Kidney glomerular epithelial cell (primary cell): ENCODE measurements around the gene CEP295NL.
"Not testable (repeated sequence)": the region's sequence is repeated elsewhere in the genome, so short reads cannot be mapped to it uniquely, and the experiment has no call there.

Source experiments
- DNase-seq: peaks from one replicate; lab custom pipeline; 2025; lab: John Stamatoyannopoulos, UW

Gene CEP295NL

DNA sequence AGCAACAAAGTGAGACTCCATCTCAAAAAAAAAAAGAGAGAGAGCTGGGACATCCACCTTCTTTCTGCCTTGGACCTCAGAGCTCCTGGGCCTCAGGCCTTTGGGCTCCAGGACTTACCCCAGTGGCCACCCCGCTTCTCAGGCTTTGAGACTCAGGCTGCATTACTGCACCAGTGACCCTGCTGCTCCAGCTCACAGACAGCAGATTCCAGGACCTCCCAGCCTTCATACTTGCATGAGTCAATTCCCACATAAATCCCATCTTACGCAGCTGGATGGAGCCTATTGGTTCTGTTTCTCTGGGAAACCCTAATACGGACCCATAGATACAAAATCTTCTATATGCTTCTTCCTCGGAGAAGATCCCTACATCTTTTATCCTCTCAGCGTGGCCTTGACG lies 2.1 kb upstream of the CEP295NL start:
- DNase-seq = no peak

DNA sequence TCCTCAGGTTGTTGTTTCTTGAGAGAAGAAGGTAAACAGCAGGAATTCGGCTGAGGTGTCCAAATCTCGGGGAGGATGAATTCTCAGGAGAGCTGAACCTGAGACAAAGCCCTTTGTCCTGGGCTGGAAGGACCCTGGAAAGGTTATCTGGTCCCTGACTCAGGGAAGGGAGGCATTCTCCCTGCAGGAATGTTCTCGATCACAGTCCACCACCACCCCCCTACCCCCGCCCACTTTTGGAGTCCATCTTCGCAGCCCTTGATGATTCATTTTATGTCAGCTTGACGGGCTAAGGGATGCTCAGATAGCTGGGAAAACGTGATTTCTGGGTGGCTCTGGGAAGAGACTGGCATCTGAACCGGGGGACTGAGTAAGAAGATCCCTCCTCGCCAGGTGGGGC lies 1.4 kb upstream of the CEP295NL start:
- DNase-seq = no peak

DNA sequence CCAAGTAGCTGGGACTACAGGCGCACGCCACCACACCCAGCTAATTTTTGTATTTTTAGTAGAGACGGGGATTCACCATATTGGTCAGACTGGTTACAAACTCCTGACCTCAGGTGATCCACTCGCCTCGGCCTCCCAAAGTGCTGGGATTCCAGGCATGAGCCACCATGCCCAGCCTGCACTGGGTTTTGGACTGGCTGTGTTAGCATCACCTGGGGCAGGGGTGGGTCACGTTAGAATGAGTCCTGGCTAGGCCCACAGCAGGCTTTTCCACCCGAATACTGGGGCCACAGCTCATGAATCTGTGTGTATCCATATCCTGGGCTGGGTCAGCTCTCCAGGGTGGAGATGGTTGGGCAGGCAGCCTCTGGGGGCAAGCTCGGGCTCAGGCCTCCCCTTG lies 770 bp downstream of the CEP295NL start:
- DNase-seq = not testable (repeated sequence)

DNA sequence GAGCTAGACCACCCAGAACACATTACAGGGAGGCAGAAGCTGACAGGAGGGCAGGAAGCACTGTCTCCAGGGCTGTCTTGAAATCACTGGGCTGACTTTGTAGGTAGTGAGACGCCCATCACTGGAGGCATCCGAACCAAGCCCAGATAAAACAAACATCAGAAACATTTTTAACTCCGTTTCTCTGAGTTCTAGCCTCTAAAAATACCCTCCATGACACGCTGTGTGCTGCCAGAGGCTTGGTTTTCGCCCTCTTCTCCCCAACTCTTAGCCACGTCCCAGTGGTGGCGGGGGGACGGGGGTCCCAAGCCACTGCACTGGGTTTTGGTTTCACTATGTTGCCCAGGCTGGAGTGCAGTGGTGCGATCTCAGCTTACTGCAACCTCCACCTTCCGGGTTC lies 1.2 kb downstream of the CEP295NL start:
- no peak for DNase-seq

DNA sequence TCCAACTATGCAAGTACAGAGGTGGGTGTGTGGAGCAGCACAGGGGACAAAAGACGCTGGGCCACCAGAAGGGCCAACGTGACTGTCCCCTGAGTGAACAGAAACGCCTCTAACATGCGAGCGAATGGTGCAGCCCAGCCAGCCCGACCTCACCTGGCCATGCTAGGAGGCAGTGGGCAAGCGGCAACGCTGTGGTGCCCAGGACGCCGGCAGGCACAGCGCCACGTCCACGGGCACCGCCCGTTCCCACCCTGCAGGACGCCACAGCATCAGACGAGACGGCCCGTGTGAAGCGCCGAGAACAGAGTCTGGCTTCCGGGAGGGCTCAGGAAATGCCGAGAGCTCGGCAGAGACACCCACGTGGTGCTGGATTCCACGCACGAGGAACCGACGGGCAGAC lies 2.2 kb downstream of the CEP295NL start:
- no peak for DNase-seq

DNA sequence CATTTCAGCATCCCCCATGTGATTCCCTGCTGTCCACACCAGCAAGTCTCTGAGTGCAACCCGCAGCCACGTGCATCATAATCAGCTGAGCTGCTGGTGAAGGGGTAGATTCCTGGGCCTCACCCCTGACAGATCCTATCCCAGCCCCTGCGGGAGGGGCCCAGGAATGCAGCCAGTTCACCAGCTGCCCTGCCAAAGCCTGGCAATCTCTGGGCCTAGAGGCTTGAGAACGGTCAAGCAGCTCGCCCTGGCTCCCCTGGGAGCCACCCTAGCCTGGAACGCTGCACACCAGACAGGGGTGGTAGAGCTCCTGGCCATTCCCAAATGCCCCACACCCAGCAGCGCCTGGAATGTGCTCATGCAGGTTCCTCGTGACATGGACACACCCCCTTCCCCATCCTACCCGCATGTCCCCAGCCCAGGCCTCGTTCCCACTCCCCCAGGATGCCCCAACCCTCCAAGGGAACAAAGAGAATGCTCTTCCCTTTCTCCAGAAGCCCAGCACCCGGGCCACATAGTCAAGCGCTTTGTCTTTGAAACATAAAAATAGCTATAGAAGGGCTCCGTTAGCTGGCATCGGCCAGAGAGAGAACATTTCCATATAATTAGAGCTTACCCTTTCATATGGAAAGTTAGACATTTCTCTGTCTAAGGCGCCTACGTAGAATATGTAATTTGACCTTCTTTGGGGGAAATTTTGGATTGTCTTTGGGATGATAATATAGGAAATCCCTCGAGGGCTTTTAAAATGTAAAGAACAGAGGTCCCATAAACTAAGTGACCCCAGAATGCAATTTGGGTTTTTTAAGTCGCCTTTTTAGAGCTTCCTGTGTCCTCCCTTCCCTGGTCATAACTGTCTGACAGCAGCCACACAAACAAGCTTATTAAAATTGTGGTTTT lies 3.4 kb downstream of the CEP295NL start:
- DNase-seq = no peak

DNA sequence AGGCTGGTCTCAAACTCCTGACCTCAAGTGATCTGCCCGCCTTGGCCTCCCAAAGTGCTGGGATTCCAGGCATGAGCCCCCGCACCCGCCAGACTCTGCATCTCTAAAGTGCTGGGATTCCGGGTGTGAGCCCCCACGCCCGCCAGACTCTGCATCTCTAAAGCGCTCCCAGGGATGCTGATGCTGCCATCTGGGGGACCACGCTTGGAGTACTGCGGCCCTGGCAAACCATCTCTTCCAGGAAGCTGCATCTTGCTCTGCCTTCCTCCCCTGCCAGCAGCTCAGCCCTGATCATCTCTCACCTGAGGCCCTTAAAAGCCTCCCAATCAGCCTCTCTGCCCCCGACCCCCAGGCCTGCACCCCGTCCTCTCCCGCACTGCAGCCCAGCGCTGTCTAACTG lies 4.1 kb downstream of the CEP295NL start:
- DNase-seq = no peak

DNA sequence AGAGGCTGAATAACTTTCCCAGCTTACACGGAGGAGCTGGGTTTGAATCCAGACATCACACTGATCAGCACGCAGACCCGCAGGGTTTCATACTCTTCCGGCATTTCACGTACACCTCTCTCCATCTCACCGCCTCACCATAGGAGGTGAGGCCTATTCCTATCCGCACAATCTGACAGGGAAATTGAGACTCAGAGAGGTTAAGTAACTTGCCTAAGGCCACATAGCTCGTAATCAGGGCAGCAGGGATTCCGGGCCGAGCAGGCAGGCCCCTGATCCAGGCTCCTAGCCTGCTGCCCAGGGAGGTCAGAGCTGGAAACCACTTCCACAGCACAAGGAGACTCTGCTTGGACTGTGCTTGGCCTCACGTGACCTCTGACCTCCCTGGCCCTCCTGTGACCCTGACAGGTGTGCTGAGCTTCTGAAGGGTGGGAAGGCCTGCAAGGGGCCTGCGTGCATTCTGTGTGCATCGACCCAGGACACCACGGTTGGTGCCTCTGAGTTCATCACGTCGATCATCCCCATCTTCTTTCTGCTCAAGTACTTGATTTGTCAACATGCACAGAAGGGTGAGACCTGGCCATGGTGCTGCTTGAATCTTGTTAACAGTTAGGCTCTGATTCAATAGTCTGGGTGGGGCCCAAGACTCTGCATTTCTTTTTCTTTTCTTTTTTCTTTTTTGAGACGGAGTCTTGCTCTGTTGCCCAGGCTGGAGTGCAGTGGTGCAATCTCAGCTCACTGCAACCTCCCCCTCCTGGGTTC lies 4.7 kb downstream of the CEP295NL start:
- DNase-seq = no peak

DNA sequence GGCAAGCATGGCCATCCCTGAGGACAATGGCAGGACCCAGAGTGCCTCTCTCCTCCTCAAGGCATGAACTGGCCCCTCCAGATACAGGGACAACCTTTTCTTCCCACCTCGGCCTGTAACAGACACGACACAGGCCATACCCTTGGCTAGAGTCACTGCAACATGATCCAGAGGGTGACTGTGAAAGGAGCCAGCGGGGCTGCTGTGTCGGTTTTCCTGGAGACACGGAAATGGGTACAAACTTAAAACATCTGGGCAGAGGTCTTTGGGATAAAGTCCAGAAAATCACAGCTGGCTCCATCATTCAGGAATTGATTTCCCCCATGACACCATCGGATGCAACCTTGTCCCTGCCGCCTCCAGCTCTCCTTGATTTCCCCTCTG lies 5.3 kb downstream of the CEP295NL start:
- DNase-seq = no peak

DNA sequence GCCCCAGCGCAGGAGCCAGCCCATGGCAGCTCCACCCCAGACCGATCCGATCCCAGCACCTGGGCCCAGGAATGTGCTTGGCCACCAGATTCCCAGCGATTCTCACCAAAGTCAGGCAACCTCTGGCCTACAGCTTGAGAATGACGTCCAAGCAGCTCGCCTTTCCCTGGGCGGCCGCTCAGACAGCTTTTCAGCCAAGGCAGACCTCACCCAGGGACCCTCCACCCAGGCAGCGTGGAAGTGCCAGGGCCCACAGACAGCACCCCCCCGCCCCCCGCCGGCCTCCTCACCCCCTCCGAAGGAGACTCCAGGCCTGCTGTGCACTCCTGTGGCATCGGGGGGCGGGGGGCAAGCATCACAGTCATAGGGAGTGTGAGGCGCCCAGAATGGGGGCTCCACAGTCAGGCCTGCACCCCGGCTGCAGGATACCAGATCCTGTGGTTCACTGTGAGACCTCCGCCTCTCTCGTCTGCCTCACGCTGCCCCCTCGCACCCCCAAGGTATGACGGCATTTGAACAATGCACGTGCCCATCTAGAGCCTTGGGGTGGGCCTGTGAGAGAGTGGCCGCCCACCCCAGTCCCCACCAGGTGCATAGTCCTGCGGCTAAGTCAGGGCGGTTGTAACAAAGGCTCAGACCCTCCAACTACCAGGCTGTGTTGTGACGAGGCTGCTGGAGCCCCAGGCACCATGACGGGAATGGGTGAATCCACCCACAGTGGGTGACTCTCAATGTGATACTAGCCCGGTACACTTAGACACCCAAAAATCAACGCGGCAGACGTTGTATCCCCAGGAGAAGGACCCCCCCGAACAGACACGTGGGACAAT lies 6.0 kb downstream of the CEP295NL start:
- no peak for DNase-seq

DNA sequence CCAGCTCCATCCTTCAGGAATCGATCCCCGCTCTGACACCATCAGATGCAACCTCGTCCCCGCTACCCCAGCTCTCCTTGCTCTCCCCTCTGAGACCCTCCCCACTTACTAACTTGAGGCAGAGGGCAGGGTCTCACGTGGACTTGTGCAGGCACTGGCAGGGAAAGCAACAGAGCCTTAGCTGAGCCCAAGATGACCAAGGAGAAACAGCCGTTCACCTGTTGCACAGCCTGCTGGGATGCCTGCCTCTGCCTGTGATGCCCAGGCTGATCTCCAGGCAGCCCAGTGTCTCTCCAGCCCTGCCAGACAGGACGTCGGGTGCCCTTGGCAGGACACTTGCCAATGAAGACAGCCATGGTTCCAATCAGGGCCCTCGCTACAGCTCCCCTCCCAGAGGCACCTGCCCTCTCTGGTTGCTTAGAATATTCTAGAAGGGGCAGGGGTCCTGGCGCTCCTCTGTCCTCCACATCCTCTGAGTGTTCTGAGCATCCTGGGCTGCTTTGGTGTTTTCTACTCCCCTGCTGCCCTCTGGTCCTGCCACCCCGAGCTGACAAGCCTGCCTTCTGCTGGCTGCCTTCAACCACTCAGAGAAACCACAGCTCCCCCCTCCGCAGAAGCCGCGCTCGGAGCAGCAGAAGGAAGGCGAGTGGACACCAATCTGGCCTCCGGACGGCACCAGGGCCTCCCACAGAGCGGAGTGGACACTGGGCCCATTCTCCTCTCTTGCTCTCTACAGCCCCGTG lies 6.7 kb downstream of the CEP295NL start:
- DNase-seq = no peak

DNA sequence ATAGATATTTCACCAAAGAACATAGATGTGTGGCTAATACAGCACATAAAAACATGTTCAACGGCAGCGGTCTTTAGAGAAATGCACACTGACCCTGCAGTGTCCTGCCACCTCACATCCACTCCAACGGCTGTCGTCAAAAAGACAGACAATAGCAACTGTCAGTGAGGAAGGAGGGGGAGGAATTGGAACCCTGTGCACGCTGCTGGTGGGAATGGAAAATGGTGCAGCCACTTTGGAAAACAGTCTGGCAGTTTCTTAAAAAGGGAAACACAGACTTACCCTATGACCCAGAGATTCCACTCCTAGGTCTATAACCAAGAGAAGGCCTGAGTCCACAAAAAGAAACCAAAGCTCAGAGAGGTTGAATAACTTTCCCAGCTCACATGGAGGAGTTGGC lies 7.7 kb downstream of the CEP295NL start:
- no peak for DNase-seq

DNA sequence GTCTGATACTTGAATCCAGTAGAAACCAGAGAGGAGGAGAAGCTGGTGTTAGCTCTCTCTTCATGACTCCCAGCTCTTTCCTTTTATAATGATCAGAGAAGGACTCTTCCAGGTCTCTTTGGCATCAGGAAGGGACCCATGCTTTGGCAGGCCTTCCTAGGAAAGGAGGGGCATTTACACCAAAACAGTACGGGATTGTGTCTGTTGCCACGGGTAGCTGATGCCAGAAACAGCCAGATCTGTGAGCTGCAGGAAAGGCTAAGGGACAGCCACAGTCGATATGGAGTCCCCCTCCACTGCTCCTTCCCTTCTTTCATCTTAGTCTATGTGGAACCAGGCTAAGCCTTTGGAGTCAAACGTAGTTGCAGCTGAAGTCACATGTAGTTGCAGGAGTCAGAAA lies 9.3 kb downstream of the CEP295NL start:
- no peak for DNase-seq

DNA sequence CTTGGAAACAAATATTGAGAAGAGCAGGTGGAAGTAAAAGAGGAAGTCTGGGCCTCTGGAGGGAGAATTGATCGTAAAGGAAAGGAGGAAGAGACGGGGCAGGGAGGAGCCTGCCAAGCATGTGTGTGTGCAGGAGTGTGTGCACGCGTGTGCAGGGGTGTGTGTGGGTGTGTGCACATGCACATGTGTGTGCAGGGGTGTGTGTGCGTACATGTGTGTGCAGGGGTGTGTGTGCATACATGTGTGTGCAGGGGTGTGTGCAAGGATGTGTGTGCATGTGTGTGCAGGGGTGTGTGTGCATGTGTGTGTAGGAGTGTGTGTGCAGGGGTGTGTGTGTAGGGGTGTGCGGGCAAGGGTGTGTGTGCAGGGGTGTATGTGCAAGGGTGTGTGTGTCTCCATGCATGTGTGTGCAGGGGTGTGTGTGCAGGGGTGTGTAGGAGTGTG lies 10.0 kb downstream of the CEP295NL start:
- no peak for DNase-seq

DNA sequence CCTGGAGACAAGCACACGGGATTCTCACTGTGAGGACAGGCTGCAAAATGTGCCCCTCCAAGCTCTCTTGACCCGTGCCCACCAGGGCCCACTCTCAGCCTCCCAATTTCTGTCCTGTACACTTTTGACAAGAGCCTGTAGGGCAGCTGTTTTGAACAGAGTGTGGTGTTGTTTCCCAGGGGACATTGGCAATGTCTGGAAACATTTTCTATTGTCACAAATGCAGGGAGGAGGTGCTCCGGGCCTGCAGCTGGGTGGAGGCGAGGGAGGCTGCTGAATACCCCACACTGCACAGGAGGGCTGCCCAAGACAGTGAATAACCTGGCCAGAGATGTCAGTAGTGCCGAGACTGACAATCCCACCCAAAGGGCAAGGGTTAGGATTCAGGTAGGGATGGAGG lies 10.5 kb downstream of the CEP295NL start:
- no peak for DNase-seq

DNA sequence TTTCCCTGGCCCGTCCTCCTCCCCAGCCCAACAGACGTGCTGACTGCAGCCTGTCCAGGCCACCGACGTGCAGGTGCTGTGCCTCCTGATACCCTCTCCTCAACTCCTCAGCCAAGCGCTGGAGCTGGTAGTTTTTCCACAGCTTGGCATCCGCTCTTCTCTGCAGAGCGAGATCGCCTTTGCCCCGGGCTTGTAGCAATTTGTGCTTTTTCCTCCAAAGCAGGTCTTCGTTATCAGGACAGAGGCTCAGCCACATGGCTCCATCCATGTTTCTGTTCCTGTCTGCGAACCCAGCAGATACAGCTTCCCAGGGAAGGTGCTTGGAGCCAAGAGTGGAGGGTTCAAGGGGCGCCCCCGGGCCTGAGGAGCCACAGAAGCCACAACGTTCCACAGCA lies 10.9 kb downstream of the CEP295NL start:
- DNase-seq = no peak

DNA sequence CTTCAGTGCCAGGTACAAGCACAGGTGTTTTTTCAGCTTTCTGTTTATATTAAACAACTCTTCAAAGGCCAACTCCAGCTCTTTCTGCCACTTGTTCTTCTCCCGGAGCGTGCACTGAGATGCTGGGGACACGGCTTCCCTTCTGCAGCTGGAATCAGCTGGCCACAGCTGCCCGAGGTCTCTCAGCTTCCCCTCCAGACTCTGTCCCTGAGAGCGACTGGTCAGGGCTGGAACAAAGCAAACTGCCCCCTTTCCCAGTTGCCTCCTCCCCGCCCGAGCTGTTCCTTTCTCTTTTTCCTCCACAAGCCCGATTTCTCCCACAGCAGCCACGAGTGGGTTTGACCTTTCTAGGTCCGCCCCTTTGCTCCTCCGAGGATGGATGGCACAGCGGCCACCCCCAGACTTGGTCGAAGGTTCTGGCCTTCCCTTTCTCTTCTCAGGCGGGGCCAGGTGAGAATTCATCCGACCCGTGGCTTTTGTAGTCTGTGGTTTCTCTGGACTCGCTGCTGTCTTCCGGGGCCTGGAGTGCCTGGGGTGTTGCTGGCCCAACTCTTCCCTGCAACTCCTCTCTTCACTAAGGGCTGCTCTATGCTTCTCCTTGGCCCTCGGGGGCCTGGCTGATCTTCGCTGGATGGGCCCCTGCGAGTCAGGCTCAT lies 11.5 kb downstream of the CEP295NL start:
- DNase-seq = no peak

DNA sequence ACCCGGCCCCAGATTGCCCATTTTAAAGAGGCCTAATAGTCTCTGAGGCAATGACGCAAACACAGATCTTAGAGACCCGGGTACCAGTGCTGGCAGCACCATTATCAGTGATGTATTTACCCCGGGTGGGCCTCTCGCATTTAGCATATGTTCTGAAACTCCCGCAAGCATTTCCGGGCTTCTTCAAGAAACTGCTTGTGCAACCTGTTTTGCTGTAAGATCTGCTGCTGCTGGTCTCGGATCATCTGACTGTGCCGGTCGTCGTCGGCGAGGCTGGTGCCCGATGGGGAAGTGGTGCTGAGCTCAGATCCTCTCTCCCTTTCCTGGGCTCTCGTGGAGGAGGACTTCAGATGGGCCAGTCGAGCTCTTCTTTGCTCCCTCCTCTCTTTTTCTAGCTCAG lies 12.5 kb downstream of the CEP295NL start:
- no peak for DNase-seq

DNA sequence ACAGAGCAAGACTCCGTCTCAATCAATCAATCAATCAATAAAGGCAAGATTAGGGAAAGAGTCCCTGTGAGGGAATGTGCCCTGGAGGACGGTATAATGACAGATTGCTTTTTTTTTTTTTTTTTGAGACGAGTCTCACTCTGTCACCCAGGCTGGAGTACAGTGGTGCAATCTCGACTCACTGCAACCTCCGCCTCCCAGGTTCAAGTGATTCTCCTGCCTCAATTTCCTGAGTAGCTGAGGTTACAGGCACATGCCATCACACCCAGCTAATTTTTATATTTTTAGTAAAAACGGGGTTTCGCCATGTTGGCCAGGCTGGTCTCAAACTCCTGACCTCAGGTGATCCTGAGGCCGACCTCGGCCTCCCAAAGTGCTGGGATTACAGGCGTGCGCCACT lies 12.9 kb downstream of the CEP295NL start:
- not testable (repeated sequence) for DNase-seq

DNA sequence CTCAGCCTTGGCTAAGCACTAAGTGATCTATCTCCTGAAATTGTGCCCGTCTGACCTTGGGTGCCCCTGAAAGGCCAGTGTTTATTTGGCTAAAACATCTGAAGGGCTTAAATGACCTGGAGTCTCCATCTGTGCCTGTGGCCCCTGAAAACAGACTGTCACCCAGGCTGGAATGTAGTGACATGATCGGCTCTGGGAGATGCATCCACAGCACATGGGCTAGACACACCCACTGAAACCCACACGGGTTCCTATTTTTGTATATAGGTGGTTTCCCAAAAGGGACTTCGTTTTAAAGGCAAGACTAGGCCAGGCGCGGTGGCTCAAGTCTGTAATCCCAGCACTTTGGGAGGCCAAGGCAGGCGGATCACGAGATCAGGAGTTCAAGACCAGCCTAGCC lies 13.5 kb downstream of the CEP295NL start:
- no peak for DNase-seq

DNA sequence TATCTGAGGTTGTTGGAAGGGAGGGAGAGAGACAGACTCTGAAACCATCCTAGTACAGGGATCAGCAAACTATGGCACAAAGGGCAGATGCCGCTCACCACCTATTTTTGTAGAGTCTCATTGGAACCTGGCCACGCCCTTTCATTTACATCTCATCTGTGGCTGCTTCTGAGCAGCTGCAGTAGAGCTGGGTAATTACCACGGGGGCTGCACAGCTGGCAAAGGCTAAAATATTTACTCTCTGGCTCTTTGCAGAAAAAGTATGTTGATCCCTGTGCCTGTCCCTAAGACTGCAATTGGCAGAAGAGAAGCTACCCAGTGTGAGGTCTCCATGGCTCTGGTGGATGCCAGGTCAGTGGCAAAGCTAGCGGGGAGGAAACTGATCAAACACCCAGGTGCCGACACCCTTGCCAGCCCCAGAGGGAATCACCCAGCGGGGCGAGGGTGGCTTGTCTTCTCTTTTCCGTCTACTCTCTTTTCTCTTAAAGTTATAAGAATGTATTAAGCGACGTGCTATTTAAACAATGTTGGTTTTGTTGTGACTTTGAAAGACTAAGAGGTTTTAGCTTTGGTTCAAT lies 14.0 kb downstream of the CEP295NL start:
- DNase-seq = no peak
